HG03097 (cell line): ENCODE measurements around the gene MLXIPL.
A peak's percentile ranks its signal among the peaks of the same experiment; 100 is the strongest.
"Not testable (repeated sequence)": the region's sequence is repeated elsewhere in the genome, so short reads cannot be mapped to it uniquely, and the experiment has no call there.

Experiments used
- ATAC-seq: cut with Tn5 transposase; IDR thresholded peaks from one replicate; pipeline ENCODE4 v1.9.1; 2021; ENCODE audit not compliant: unreplicated experiment, low FRiP score

Gene MLXIPL, protein sequence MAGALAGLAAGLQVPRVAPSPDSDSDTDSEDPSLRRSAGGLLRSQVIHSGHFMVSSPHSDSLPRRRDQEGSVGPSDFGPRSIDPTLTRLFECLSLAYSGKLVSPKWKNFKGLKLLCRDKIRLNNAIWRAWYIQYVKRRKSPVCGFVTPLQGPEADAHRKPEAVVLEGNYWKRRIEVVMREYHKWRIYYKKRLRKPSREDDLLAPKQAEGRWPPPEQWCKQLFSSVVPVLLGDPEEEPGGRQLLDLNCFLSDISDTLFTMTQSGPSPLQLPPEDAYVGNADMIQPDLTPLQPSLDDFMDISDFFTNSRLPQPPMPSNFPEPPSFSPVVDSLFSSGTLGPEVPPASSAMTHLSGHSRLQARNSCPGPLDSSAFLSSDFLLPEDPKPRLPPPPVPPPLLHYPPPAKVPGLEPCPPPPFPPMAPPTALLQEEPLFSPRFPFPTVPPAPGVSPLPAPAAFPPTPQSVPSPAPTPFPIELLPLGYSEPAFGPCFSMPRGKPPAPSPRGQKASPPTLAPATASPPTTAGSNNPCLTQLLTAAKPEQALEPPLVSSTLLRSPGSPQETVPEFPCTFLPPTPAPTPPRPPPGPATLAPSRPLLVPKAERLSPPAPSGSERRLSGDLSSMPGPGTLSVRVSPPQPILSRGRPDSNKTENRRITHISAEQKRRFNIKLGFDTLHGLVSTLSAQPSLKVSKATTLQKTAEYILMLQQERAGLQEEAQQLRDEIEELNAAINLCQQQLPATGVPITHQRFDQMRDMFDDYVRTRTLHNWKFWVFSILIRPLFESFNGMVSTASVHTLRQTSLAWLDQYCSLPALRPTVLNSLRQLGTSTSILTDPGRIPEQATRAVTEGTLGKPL

DNA sequence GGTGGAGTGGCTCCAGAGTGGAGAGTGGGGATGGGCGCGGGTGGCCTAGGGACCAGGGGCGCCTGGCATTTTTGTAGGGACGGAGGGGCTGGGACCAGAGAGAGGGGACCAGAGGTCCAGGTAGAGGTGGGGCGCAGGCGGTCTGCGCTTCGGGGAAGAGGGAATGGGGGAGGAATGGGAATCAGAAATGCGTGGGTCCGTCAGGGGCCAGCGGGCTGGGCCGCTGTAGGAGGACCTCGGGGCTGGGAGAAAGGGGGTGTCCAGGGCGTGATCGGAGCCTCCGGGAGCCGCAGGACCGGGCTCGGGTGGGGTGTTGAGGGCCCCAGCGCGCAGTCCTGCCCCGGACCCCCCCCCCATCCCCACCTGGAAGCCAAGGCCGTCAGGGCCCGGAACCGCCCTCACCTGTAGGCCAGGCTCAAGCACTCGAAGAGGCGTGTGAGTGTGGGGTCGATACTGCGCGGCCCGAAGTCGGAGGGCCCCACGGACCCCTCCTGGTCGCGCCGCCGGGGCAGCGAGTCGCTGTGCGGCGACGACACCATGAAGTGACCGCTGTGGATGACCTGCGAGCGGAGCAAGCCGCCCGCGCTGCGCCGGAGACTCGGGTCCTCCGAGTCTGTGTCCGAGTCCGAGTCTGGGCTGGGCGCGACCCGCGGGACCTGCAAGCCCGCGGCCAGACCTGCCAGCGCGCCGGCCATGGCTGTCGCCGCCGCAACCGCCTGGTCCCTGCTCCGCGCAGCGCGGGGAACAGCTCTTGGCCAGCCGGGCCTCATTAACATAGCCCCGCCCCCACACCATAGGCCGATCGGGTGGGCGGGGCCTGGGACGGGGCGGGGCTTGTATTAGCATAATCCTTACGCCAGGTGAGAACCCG is at the start of gene MLXIPL:
TSS of gene MLXIPL (minus strand) at position 725 of the 871 bp plus-strand sequence. CDS start at position 695, 30 bp downstream.
- no peak for ATAC-seq

DNA sequence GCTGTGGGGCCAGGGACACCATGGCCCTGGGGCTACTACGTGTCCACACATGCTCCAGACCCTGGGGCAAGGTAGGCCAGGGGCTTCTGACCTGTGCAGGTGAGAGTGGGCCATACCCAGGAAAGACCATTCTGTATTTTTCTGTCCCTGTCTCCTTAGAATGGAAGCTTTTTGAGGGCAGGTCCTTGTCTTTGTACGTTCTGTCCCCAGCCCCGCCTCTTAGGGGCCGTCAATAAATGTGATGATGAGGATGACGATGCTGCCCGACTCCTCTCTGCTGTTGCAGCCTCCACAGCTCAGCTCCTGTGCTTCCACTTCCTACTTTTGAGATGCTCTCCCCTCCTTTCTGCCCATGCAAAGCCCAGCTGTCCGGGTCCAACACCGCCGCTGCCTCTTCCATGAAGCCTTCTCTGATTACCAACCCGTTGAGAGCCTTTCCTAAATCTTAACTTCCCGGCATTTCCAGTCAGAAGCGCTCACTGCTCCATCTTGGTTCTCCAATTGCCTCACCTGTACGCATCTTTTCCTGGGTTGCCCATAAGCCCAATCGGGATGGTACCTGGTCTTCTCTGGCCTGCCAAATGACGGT is 47.6 kb upstream of the MLXIPL start:
- ATAC-seq = no peak

DNA sequence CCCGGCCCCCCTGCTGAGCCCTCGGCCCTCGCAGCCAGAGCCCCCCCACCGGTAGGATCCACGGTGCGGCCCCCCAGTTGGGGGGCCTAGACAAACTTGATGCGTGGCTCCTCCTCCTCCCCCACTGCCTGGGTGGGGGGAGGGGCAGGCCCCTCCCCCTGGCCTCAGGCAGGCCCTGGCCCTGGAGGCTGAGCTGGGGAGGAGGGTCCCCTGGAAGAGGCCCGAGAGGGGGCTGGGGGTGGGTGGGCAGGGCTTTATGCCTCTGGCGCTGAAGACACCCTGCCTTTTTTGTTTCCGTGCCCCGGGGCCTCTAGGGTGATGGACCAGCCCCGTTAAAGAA is 47.0 kb upstream of the MLXIPL start:
- no peak for ATAC-seq

DNA sequence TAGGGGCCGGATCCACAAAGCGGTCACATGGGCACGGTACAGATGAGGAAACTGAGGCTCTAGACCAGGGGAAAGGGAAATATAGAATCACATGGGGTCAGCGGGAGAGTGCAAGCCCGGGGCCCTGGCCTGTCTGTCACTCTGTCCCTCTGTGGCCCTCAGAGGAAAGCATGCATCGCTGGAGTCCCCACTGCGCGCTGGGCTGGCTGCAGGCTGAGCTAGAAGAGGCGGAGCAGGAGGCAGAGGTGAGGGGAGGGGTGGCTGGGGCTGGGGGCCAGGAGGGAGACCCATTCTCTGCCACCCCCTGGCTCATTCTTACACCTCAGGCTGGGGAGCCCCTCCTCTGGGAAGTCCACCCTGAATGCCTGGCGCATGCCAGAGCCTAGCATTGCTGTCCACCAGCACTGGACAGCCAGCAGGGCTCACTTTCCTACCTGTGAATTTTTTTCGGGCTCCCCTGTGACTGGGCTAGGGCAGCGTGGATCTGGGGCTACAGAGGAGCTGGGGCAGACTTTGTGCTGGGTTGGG is 45.6 kb upstream of the MLXIPL start:
- no peak for ATAC-seq

DNA sequence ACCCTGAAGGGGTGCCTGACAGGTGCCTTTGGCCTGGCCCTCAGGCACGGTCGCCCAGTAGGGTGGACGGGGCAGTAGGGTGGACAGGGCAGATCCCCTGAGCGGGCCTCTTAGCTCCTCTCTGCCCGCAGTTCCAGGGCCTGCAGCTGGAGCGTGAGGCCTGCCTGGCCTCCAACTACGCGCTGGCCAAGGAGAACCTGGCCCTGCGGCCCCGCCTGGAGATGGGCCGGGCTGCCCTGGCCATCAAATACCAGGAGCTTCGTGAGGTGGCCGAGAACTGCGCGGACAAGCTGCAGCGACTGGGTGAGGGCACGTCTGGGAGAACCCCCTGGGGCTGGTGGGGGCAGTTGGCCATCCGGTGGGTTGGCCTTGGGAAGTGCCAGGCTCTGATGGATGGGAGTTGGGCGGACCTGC is 45.0 kb upstream of the MLXIPL start:
- no peak for ATAC-seq

GRCh38 chr7:73668886-73669230 is 44.5 kb upstream of the MLXIPL start:
- ATAC-seq = no peak

DNA sequence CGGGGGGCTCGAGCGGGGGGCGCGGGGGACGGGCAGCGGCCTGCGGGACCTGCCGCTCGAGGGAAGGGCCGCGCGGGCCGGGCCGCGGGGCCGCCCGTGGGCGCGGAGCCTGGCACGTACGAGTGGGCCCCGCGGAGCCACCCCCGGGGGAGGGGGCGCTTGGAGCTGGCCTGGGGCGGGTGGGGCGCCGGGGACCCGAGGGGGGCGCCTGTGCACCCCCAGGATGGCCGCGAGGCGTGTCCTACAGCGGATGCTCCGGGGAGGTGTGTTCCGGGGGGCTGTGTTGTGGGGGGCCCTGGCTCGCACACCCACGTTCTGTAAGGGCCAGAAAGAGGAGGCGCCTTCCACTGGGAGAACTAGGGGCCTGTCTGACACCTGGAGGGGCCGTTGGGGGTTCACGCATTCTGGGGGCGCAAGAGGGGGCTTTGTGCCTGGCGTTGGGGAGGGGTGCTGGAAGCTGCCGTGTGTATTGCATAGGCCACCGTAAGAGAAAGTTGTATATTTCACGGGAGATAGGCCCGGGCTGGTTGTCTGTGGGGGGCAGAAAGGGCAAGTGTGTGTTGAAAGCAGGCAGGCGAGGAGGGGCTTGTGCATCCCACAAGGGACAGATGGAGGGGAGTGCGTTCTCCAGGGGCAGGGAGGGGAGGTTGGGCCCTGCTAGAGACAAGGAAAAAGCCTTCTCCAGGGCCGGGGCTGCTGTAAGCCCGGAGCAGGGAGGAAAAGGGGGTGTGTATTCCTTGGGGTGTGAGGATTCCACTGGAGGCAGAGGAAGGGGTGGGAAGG is 44.0 kb upstream of the MLXIPL start:
- ATAC-seq = no peak

- peak; percentile 80 for ATAC-seq
Measured at GRCh38 chr7:73667344-73668102, 43.2 kb upstream of the MLXIPL start, which contains the start of gene VPS37D. Gene VPS37D (plus strand): TSS chr7:73667831. CDS start chr7:73667959, 128 bp downstream.

DNA sequence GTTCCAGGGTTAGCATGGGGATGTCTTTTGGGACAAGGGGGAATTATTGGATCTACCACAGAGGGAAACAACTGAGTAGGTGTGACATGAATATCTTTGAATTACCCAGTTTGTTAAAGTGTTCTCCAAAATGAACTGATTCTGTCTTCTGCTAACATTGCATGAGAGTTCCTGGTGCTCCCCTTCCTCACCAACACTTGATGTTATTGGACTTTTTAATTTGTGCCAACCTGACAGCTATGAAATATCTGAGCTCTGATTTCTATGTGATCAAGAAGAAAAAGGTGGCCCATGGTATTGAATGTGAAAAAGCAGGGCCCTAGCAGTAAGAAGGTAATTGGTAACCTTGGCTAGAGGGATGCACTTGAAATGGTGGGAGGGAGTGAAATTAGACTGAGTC is 38.7 kb upstream of the MLXIPL start:
- no peak for ATAC-seq

- ATAC-seq = not testable (repeated sequence)
Measured at GRCh38 chr7:73660594-73660993, 36.3 kb upstream of the MLXIPL start.

DNA sequence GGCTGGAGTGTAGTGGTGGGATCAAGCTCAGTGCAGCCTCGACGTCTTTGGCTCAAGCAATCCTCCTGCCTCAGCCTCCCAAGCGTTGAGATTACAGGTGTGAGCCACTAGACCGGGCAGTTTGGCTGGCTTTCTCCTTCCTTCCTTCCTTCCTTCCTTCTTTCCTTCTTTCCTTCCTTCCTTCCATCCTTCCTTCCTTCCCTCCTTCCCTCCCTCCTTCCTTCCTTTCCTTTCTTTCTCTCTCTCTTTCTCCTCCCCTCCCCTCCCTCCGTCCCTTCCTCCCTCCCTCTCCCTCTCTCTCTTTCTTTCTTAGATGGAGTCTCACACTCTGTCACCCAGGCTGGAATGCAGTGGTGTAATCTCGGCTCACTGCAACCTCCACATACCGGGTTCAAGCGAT is 35.7 kb upstream of the MLXIPL start:
- no peak for ATAC-seq

GRCh38 chr7:73655309-73655708 is 31.0 kb upstream of the MLXIPL start:
- not testable (repeated sequence) for ATAC-seq

- ATAC-seq = no peak
Measured at GRCh38 chr7:73652541-73652949, 28.2 kb upstream of the MLXIPL start.

- no peak for ATAC-seq
Measured at GRCh38 chr7:73650524-73650923, 26.2 kb upstream of the MLXIPL start.

GRCh38 chr7:73649576-73649975 is 25.3 kb upstream of the MLXIPL start:
- ATAC-seq = no peak

GRCh38 chr7:73648593-73649332 is 24.4 kb upstream of the MLXIPL start:
- ATAC-seq = no peak

DNA sequence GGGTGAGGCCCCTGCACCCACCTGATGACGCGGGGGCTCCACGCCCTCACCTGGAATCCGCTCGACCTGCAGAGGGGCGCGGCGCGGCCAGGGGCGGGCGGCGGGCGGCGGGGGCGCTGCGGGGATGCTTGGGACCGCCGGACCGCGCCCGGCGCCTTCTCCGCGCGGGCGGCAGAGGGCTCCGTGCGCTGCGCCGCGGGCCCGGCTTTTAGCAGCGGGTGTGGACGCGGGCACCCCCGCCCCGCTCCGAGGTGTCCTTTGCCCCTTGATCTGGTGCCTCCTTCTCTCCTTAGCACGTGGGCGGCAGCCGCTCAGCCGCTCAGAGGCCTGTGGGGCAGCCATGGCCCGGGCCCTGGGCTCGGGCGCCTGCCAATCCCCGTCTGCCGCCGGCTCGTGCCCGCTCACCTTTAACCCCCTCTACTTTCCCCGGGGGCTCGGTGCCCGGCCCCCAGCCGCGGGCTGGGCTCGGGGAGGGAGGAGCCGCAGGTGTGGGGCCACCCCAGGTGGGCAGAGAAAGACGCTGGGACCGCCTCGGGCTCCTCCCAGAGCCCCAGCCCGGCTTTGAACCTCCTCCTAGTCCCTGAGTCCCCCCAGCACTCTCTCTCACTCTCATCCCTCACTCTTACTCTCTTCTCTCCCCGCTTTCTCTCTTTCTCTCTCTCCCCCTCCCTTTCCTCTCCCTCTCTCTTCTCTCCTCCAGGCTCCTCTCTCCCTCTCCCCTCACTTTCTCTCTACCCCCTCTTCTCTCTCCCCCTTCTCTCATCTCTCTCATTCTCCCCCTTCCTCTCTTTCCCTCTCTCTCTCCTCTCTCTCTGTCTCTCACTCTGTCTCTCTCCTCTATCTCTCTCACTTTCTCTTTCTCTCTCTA is 23.6 kb upstream of the MLXIPL start:
- no peak for ATAC-seq
